Measurements from ENCODE around the gene CACNA1B.

GRCh38 chr9:137972988-137973470, 95.4 kb downstream of the CACNA1B start:
- TF ChIP-seq CTCF (IDR thresholded peaks at IDR 0.05) (no peak), ZFX (IDR thresholded peaks at IDR 0.05; ENCODE audit: borderline replicate concordance) (no peak)
